ENCODE data around the gene UBR3.

GRCh38 chr2:169782513-169782912 is 44.7 kb upstream of the UBR3 start:
- no peak for TF ChIP-seq POLR2AphosphoS5 (IDR thresholded peaks at IDR 0.05)
- no peak for TF ChIP-seq CTCF (IDR thresholded peaks at IDR 0.05)
